Right ventricle myocardium inferior (tissue), 1 donor: ENCODE measurements around the gene AMBRA1. TPM values are rescaled to one million over a fixed set of nuclear protein-coding genes. Genes with fewer than 3 reads are reported as not detected.

ENCODE experiments used
- ATAC-seq: fragments of 200-7000 bp; cut with Tn5 transposase; one replicate; pipeline ENCODE4 v1.9.1; 2020; ENCODE audit warnings: mild to moderate bottlenecking, moderate library complexity
- DNase-seq: peaks from one replicate; pipeline ENCODE4 v3.0.0; 2021; ENCODE audit errors: missing footprints
- intact Hi-C: fragments of 100-400 bp; cut with DNase I; formaldehyde crosslinking; loops from one replicate; pipeline ENCODE4 v1.11.0; 2022
- total RNA-seq: library from RNA; stranded (reverse); fragmentation: NEBNext Ultra II Directional; extraction: Animal tissue kit (Norgen Biotek cat#: 25700); gene quantifications from one replicate; pipeline ENCODE4 v1.2.1, GENCODE V29; 2021
- donor health status: DM: no; HTN: yes; CAD: no; lungs with severe emphysema.

AMBRA1 gene
- total RNA-seq, 1 donor from 2014 or later: 14.8 TPM

DNA sequence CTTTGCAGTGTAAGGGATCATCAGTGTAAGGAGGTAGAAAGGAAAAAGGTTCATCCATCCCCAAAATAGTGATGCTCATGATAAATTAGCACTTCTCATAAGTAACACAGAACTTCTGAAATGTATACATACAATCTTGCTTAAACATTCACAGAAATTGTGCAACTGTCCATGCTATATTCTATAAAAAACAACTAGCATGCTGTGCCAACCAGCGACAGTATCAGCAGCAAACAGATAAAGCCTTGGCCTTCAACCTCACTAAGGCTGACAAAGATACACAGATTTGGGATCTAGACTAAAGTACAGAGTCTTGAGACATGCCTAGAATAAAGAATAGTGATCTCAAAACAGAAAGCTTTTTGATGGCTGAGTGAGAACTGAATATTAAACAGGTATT is 128.1 kb downstream of the AMBRA1 start:
- DNase-seq (no peak), ATAC-seq (no peak)
- intact Hi-C loops: no loop called here

DNA sequence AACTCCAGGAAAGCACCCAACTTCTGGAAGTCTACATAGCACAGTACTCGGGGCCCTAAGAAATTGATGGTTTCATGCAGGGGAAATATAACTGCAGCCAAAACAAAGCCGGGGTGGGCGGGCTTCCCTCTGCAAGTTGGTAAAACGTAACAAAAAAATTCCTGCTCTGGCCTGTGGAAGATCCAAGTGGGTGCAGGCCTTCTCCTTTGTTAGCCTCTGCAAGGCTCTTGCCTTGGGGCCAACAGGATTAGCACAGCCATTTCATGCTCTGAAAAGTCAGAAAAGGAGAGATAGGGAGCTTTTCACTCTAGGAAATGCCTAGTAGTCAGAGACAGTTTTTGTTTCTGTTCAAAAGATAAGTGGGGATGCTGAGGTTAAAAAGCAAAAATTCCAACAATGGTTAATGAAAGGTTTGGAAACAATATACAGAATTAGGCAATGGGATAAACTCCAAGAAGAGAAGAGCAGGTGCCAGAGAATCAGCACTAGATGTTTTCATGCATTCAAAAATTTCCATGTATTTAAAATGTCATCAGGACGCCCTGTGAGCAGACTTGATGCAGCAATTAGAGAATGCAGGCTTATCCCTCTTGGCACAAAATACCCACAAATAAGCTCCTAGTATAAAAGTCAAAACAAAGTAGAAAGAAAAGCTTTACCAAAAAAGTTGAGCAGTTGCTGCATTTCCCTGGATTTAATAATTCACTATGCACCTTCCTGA is 130.0 kb downstream of the AMBRA1 start:
- intact Hi-C loops: no loop called here
- ATAC-seq: no peak
- DNase-seq: no peak

- intact Hi-C loops: no loop called here
- ATAC-seq (no peak), DNase-seq (no peak)
Observed at GRCh38 chr11:46461461-46461927, 132.3 kb downstream of the AMBRA1 start.

DNA sequence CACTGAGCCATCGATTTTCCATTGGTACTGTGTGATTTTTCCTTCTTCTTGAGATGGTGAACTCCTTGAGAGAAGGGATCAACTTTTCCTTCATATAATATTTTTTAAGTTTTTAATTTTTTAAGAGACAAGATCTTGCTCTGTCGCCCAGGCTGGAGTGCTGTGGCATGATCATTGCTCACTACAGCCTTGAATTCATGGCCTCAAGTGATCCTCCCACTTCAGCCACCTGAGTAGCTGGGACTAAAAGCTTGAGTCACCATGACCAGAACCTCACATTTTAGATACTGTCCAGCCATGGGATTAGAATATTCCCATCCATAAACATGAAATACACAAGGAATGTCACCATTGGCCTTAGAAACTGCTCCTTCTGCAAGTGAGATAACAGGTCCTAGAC is 135.3 kb downstream of the AMBRA1 start:
- intact Hi-C loops: loop anchor here (10.0 kb wide), 1 partner anchor 54 kb away; no protein-coding TSS in a partner anchor
- no peak for ATAC-seq
- no peak for DNase-seq

DNA sequence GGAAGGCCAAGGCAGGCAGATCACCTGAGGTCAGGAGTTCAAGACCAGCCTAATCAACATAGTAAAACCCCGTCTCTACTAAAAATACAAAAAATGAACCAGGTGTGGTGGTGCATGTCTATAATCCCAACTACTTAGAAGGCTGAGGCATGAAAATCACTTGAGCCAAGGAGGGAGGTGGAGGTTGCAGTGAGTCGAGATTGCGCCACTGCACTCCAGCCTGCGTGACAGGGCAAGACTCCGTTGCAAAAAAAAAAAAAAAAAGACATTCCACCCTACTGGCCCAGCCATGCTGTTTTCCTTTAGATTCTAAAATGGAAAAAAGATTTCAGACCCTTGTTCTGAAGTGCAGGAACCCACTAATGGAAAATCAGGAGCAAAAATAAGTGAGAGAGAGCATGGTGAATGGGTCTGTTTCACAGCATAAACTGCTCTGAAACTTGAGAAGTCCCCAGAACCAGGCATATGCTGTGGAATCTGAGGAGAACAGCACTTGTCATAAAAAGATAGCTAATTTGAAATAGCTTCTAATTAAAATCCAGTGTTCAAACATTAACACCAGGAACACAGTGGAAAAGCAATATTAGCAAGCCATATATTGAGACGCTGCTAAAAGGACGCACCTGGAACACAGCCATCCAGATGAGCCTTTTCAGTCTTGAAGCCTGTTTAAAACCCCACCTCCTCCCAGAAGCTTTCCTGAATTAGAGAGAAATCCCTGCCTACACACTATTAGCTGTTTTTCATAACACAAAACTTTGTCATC is 136.0 kb downstream of the AMBRA1 start:
- ATAC-seq: no peak
- no peak for DNase-seq
- intact Hi-C loops: loop anchor here (10.0 kb wide), 1 partner anchor 53 kb away; no protein-coding TSS in a partner anchor

DNA sequence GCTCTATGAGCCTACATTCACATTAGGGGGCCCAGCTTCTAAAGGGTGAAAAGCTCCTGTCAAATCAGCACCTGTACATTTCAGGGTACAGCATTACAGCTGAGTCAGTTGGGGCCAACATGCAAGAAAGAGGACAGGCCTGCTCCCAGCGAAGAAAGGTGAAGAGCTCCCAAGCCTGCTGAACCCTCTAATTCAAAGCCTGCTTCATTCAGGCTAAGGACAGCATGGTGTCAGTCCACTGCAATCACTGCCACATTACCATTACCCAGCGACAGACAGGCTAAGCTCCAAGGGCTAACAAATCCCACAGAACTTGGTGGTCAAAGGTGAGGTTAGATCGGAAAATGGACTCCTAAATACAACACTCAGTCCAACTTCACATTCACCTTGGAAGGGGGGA is 136.8 kb downstream of the AMBRA1 start:
- intact Hi-C loops: loop anchor here (10.0 kb wide), 1 partner anchor 52 kb away; no protein-coding TSS in a partner anchor
- DNase-seq: no peak
- ATAC-seq: no peak

DNA sequence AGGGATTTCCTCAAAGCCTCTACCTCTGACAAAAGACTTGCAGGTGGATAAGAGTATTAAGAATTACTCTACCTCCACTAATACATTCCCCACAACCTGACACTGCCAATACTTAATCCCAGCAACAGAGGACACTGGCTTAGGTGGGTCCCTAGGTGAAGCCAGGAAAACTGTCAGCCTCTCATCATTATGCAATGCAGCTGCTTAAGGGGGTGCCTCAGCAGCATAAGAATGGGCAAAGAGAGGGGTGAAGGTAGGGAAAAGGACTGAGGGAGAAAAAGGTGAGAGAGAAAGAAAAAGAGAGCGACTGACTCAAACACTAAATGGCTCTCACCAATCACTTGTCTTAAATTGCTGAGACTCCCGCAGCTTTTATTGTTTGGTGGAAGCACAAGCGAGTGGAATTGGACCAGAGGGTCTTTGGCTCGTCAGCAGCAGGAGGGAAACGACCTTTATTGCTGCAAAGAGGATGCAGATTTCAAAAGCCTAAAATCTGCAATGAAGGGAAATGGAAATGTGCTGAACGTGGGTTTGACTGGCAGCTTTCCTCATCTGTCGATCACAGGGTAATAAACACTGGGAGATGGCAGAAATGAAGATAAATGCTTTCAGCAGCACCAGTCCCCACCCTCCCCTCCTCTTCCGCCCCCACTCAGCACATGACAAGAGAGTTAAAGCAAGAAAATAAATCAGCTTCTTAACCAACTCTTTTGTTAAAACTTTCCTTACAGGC is 137.4 kb downstream of the AMBRA1 start:
- no peak for DNase-seq
- intact Hi-C loops: loop anchor here (10.0 kb wide), 1 partner anchor 52 kb away; no protein-coding TSS in a partner anchor
- ATAC-seq: no peak

GRCh38 chr11:46455834-46456233 is 138.0 kb downstream of the AMBRA1 start:
- no peak for ATAC-seq
- DNase-seq: no peak
- intact Hi-C loops: loop anchor here (10.0 kb wide), 1 partner anchor 51 kb away; no protein-coding TSS in a partner anchor

DNA sequence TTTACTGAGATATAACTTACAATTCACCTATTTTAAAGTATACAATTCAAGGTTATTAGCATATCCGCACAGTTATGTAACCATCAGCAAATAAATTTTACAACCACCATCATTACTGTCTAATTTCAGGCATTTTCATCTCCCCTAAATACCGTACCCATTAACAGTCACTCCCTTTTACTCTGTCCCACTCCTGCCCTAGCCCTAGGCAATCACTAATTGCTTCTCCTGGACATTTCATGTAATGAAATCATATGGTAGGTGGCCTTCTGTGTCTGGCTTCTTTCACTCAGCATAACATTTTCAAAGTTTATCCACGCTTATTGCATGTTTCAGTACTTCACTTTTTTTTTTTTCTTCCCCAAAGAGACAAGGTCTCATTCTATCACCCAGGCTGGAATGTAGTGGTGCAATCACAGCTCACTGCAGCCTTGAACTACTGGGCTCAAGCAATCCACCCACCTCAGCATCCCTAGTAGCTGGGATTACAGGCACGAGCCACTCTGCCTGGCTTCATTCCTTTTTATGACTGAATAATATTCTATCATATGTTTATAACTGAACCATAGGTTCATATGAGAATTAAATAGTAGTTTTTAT is 140.8 kb downstream of the AMBRA1 start:
- ATAC-seq (no peak), DNase-seq (no peak)
- intact Hi-C loops: loop anchor here (10.0 kb wide), 1 partner anchor 48 kb away; no protein-coding TSS in a partner anchor

- ATAC-seq (no peak), DNase-seq (no peak)
- intact Hi-C loops: loop anchor here (10.0 kb wide), 1 partner anchor 47 kb away; no protein-coding TSS in a partner anchor
Observed at GRCh38 chr11:46451759-46452158, 142.1 kb downstream of the AMBRA1 start.

- intact Hi-C loops: loop anchor here (10.0 kb wide), 1 partner anchor 46 kb away; no protein-coding TSS in a partner anchor
- no peak for DNase-seq
- no peak for ATAC-seq
Observed at GRCh38 chr11:46450846-46451477, 142.9 kb downstream of the AMBRA1 start.

GRCh38 chr11:46447544-46447943 is 146.3 kb downstream of the AMBRA1 start:
- ATAC-seq (no peak), DNase-seq (no peak)
- intact Hi-C loops: no loop called here

GRCh38 chr11:46445920-46446771 is 147.7 kb downstream of the AMBRA1 start:
- ATAC-seq (no peak), DNase-seq (no peak)
- intact Hi-C loops: no loop called here

GRCh38 chr11:46445192-46445919 is 148.5 kb downstream of the AMBRA1 start:
- ATAC-seq: no peak
- intact Hi-C loops: no loop called here

GRCh38 chr11:46444305-46444704 is 149.5 kb downstream of the AMBRA1 start:
- ATAC-seq (no peak), DNase-seq (no peak)
- intact Hi-C loops: no loop called here

More at GRCh38 chr11:46445192-46445919, 148.5 kb downstream of the AMBRA1 start:
- DNase-seq: no peak

DNA sequence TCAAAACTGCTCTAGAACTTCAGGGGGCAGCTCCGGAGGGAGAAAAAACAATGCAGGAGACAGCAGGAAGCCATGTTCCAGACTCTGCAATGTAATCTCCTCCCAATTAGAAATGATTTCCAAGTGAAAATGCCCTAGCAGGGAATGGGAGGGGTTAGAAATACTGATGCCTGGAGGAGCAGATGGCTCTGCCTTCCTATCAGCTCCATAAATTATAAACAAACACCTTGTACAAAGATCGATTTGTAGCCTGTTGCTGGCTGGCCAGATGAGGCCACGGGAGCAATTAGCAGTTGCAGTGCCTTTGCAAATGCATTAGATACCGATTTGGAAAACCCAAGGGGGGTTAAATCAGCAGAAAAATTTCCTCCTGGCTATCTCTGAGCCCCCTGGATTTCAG is 155.6 kb downstream of the AMBRA1 start:
- DNase-seq: no peak
- no peak for ATAC-seq
- intact Hi-C loops: no loop called here
